ENCODE results near the gene GOLIM4. TPM values are rescaled to one million over a fixed set of nuclear protein-coding genes. Genes with fewer than 3 reads are reported as not detected.

GOLIM4 gene
- total RNA-seq, 2 donors from 2014 or later = 1.6 to 4.2 TPM

DNA sequence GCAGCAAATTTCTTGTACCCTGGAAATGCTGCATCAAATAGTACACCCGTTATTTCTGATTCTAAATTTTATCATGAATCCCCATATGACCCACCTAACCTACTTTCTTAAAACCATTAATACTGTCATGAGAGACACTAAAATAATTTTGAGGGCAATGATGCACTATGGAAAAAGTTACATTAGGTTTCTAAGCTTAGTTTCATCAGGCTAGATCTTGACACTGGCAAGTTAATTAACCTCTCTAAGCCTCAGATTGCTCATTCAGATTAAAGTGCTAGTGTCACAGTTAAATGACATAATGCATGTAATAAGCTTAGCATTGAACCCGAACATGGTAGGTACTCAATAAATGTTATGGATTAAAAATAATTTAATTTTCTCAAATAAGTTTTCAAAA, 8.2 kb downstream of the GOLIM4 start:
- no peak for DNase-seq (ENCODE audit: low spot score in 2 of 2)
- no peak for ATAC-seq
- Mint-ChIP-seq H3K9me3 (peaks cover 0 to 4% of the 10 kb centered on the region in 2 donors), H3K36me3 (no peaks in the 10 kb centered on the region), H3K27ac (no peak overlapping the region)

DNA sequence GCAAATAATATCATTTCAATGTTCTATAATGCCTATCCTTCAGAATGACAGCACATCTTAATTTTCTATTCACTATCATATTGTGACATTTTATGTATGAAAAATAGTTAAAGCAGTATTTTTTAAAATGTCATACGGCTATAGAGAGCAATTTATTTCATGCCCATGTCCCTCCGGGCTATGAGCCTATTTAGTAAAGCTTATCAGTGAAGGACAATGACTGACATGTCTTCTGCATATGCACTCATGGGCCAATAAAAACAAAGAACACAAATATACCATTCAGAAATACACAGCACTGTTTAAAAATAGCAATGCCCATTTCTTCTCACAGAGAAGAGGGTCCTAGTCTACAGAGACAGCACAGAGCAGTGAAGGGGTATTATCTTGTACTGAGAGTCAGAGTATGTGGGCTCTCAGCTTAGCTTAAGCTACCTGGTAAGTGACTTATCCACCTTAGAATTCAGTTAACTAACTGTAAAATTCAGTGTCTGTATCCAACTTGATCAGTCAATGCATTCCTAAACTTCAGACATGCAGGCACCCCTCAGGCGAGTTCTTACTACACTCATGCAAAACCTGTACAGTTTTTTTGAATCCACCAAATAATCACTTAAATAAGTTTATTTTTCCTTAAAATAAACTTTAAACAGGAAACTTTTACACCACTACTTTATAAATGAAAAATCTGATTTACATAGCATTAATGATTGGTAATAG, 9.0 kb downstream of the GOLIM4 start:
- peaks cover 0 to 4% of the 10 kb centered on the region in 2 donors for H3K9me3 Mint-ChIP-seq
- DNase-seq (ENCODE audit: low spot score in 2 of 2) (no peak), ATAC-seq (no peak)
- H3K27ac Mint-ChIP-seq = no peak overlapping the region
- H3K36me3 Mint-ChIP-seq = no peaks in the 10 kb centered on the region

DNA sequence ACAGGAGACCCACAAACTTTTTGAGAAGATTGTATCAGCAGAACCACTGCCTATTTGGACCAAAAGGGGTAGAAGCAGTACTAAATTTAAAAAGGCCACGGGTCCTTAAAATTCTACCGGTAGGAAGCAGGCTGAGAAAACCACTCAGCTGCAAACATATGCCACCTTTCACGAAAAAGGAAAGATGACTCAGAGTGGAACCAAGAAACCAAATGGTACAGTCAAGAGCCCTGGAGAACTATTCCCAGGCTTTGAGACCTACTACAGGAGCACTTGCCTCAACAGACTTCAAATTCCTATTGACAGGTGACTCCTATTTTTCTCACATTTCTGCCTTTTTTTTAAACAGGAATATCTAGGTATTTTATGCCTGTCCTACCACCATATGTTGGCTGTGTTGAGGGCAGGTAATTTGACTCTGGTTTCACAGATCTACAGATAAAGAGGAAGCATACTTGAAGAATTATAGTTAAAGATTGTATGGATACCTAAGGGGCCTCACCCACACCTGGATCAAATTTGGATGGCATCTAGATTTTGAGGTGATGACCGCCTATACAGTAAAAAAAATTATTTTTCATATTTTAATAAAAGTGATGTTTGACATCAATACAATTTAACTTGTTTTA, 10.1 kb downstream of the GOLIM4 start:
- H3K27ac Mint-ChIP-seq = no peak overlapping the region
- peaks cover 0 to 4% of the 10 kb centered on the region in 2 donors for H3K9me3 Mint-ChIP-seq
- no peak for DNase-seq (ENCODE audit: low spot score in 2 of 2)
- ATAC-seq = peak in 1 of 2 donors; percentile 44
- no peaks in the 10 kb centered on the region for H3K36me3 Mint-ChIP-seq

DNA sequence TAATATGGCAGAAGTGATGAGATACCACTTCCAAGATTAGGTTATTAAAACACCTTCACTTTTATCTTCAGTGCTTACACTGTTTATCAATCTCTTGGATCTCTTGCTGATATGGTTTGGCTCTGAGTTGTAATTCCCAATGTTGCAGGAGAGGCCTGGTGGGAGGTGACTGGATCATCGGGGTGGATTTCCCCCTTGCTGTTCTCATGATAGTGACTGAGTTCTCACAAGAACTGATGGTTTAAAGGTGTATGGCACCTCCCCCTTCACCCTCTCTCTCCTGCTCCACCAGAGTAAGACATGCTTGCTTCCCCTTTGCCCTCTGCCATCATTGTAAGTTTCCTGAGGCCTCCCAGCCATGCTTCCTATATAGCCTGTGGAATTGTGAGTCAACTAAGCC, 11.8 kb downstream of the GOLIM4 start:
- H3K9me3 Mint-ChIP-seq = peaks cover 0 to 4% of the 10 kb centered on the region in 2 donors
- DNase-seq (ENCODE audit: low spot score in 2 of 2) (no peak), ATAC-seq (no peak)

DNA sequence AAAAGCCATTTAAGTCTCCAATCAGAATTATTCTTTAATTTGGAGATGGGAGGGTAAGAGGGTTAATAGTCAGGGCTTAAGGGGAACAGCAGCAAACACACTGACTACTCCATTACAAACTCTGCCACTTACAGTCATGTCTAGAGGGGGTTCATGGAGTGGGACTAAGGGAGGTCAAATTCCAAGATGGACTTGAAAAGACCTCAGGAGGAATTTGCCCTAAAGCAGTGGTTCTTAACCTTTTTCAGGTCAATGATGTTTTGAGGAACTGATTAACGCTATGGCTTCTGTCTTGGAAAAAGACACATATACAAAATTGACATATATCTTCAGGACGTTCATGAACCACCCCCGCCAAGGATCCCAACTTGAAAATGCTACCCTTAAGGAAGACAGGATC, 13.9 kb downstream of the GOLIM4 start:
- Mint-ChIP-seq H3K9me3 (no peaks in the 10 kb centered on the region), H3K27ac (no peak overlapping the region), H3K36me3 (no peaks in the 10 kb centered on the region)
- ATAC-seq (no peak), DNase-seq (ENCODE audit: low spot score in 2 of 2) (no peak)

More for the DNA sequence above, 11.8 kb downstream of the GOLIM4 start:
- no peak overlapping the region for H3K27ac Mint-ChIP-seq
- no peaks in the 10 kb centered on the region for H3K36me3 Mint-ChIP-seq

DNA sequence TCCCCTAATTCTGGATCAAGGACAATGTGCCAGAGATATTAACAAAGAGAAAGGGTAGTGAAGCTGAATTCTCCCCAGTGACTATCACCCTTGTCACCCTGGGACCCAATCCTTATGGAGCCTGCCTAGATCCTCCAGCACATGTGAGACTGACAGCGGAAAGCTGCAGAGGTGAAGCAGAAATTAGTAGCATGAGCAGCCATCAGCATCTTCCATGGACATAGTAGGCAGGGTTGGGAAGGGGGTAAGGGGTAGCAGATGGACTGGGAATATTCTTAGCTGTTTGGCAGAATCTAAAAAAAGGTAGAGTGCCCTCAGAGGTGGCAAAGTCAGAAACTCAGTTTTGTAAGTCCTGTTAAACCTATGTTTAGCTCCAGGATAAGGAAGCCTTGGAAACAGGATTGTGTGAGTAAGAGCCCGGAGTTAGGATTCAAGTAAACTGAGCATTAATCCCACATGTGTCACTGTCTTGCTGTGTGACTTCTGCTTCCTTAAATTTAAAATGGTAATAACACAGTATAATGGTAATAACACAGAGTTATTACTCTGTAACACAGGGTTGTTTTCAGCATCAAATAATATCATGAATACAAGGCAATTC, 14.5 kb downstream of the GOLIM4 start:
- Mint-ChIP-seq H3K9me3 (no peaks in the 10 kb centered on the region), H3K36me3 (no peaks in the 10 kb centered on the region), H3K27ac (no peak overlapping the region)
- ATAC-seq (no peak), DNase-seq (ENCODE audit: low spot score in 2 of 2) (no peak)

DNA sequence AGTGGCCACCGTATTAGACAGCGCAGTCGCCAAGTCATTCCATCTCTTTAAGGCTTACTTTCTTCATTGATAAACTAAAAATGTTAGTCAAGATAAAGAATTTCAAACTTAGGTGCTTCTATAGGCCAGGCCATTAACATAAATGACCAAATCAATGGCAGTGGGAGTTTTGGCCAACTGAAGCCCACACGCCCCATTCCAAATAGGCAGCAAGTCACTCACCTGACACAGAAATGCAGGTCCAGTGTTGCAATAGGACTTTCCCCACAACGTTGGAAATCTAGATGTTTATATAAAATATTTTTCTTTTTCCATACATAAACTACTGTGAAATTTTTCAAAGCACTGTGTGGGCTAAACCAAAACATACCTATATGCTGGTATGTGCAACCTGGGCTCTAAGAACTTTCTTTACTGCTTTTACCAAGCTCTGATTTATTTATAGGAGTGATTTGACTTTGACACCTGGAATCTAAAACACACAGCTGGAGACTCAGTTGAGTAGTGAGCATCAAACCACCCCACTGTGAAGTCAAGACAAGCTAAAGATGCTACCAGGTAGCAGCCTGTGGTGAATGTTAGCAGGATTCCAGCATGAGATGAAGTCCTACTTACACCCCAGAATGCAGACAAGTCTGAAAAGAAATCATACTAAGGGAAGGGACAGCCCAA, 15.1 kb downstream of the GOLIM4 start:
- DNase-seq (ENCODE audit: low spot score in 2 of 2) (no peak), ATAC-seq (no peak)
- H3K9me3 Mint-ChIP-seq = no peaks in the 10 kb centered on the region
- H3K36me3 Mint-ChIP-seq = no peaks in the 10 kb centered on the region
- no peak overlapping the region for H3K27ac Mint-ChIP-seq

DNA sequence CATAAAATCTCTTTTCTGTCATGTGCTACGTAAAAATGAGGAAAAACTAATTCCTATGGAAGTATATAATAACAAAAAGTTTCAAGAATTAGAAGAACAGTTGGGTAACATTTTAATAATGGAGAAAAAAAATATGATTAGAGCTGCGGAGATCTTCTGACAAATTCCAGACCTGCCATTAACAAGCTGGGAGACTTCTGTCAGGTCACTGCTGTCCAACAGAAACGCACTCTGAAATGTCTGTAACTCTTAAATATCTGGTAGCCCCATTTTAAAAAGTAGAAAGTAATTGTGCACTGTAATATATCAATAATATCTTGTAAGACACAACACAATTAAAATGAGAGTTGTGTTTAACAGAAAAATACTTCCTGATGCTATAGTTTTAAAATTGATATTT, 15.7 kb downstream of the GOLIM4 start:
- H3K27ac Mint-ChIP-seq = no peak overlapping the region
- DNase-seq (ENCODE audit: low spot score in 2 of 2) = no peak
- no peaks in the 10 kb centered on the region for H3K36me3 Mint-ChIP-seq
- no peaks in the 10 kb centered on the region for H3K9me3 Mint-ChIP-seq
- no peak for ATAC-seq

DNA sequence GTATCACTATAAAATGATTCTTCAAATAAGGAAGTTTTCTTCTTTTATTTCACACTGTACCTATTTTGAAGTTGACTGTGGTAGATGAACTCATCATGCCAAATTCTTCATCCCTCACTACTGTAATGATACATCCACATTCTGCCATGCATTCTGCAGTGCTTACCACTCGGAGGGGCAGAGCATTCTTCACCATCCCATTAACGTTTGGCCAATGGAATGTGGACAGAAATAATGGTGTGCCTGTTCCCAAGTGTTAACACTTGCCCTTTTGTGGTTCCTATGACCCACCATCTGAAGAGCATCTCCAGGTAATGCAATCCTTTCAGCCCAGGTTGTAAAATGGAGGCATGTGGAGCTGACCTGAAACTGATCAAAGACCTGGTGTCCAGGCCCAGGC, 18.6 kb downstream of the GOLIM4 start:
- ATAC-seq = no peak
- Mint-ChIP-seq H3K36me3 (no peaks in the 10 kb centered on the region), H3K27ac (no peak overlapping the region), H3K9me3 (no peaks in the 10 kb centered on the region)
- no peak for DNase-seq (ENCODE audit: low spot score in 2 of 2)

DNA sequence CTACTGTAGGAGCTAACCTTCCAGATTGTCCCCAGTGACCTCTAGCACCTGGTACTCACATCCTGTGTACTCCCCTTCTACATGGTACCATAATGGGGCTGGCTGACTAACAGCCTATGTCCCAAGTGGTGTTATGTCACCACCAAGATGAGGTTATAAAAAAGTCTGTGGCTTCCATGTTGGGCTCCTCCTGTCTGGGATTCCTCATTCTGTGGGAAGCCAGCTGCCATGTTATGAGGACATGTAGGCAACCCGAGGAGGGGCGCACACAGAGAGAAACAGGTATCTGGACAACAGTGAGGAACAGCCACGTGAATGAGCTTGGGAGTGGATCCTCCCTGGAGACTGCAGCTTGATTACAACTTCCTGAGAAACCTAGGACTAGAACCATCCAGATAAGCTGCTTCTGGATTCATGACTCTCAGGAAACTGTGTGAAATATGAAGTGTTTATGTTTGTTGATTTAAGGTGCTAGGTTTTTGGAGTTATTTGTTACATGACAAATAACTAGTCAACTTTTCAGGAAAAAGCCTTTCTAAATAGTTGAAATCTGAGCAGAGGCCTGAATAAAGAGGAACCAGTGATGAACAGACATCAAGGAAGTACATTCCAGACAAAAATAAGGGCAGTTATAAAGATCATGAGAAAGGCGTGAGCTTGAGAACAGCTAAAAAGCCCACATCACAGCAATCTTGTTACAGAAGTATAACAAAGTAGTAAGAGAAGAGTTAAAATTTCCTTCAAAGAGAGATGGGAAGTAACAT, 21.7 kb downstream of the GOLIM4 start:
- no peaks in the 10 kb centered on the region for H3K9me3 Mint-ChIP-seq
- DNase-seq (ENCODE audit: low spot score in 2 of 2) (no peak), ATAC-seq (no peak)
- H3K36me3 Mint-ChIP-seq = no peaks in the 10 kb centered on the region
- no peak overlapping the region for H3K27ac Mint-ChIP-seq

DNA sequence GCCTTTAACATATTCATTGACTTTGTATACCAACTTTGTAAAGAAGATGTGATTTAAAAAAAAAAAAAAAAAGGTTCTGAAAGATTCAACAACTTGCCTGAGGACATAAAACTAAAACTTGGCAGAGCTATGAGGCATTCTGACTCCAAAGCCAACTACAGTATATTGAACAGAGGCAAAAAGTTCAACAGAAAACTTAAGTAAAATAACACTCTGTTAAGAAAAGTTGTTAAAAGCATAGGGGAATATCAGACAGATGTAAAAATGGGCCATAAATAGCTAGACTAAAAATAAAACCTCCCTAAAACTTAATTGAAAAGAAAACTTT, 23.4 kb downstream of the GOLIM4 start:
- no peak for DNase-seq (ENCODE audit: low spot score in 2 of 2)
- H3K9me3 Mint-ChIP-seq = no peaks in the 10 kb centered on the region

DNA sequence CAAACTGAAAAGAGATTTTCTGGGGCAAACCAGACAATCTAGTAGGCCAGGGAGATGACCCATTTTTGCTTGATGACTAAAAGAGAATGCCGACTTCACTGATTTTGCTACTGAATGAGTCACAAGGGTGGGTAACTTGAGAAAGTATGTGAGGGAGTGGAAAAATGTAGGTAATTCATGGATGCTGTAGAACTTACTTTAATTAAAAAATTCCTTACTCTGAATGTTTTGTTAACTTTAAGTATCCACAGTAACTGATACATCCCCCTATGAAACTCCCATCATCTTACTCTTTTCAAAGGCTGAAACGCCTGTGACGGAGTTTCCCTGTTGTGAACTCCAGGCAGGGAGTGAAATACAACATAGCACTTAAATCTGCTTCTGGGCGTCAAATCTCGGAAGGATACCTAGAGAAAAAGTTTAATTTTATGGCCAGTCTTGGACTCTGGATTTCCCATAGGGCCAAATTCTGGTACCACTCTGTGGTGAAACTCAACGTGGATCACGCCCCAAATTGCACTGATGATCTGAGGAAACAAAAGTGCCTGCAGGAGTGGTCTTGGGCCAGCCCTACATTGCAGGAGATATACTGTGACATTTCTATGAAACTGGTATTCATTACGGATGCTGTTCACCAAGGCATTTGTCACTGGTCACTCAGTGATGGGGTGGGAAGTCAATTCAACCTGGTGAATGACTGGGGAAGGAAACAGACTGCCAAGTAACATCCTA, 24.0 kb downstream of the GOLIM4 start:
- peak; percentile 44 to 64 for ATAC-seq
- DNase-seq (ENCODE audit: low spot score in 2 of 2) = no peak
- H3K27ac Mint-ChIP-seq = no peak overlapping the region
- no peaks in the 10 kb centered on the region for H3K36me3 Mint-ChIP-seq
- no peaks in the 10 kb centered on the region for H3K9me3 Mint-ChIP-seq

More for the DNA sequence above, 23.4 kb downstream of the GOLIM4 start:
- Mint-ChIP-seq H3K36me3 (no peaks in the 10 kb centered on the region), H3K27ac (no peak overlapping the region)
- no peak for ATAC-seq

DNA sequence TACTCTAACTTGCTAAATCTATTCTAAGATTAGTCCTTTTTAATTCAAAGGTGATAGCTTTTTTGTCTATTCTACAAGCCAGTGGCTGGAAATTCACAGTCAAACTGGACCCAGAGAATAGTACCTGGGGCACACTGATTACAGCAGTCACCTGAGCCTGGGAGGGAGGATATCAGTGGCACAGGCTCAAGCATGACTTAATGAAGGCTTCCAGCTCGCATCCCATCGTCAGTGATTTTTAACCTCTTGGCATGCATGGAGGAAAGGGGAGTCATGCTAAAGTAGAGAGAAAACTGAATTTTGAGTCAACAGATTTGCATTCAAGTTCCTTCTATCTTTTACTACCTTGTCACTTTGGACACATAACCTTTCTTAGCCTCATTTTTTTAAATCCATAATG, 24.8 kb downstream of the GOLIM4 start:
- Mint-ChIP-seq H3K27ac (peak overlapping the region in 1 of 2 donors; percentile 72), H3K9me3 (no peaks in the 10 kb centered on the region), H3K36me3 (no peaks in the 10 kb centered on the region)
- DNase-seq (ENCODE audit: low spot score in 2 of 2) (no peak), ATAC-seq (no peak)

DNA sequence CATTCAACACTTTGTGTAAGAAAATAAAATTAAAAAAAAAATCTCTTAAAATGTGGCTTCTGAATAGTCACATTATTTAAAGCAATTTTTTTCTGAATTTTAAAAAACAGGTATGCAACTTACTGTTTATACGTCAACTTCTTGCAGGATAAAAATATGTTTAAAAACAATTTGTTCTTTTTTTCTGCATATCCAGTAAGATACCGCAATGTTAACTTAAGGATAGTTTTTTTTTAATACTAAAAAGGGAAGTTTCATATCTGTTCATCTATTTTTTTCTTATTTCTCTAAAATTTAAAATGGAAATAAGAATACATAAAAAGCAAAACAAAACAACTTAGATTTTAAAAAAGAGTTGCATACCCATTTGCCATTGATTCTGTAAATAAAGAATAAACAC, 27.4 kb downstream of the GOLIM4 start:
- H3K27ac Mint-ChIP-seq = no peak overlapping the region
- H3K36me3 Mint-ChIP-seq = no peaks in the 10 kb centered on the region
- ATAC-seq (no peak), DNase-seq (ENCODE audit: low spot score in 2 of 2) (no peak)
- no peaks in the 10 kb centered on the region for H3K9me3 Mint-ChIP-seq

DNA sequence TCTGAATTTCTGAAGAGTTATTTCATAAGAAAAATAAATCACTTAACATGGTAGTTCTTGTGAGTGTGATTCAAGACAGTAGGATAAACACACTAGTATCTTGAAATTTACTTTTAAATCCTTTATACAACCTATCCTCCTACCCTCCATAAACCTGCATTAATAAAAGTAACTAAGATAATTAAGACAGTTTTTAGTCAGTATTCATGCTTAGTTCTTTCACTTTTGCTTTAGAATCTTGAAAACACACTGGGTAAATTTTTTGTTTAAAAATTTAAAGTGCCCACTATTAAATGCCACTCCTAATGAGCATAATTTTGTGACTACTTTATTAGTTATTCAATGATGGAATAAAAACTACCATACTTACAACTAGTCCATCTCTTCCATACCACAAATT, 28.8 kb downstream of the GOLIM4 start:
- DNase-seq (ENCODE audit: low spot score in 2 of 2) (no peak), ATAC-seq (no peak)
- no peaks in the 10 kb centered on the region for H3K36me3 Mint-ChIP-seq
- H3K9me3 Mint-ChIP-seq = no peaks in the 10 kb centered on the region
- no peak overlapping the region for H3K27ac Mint-ChIP-seq

DNA sequence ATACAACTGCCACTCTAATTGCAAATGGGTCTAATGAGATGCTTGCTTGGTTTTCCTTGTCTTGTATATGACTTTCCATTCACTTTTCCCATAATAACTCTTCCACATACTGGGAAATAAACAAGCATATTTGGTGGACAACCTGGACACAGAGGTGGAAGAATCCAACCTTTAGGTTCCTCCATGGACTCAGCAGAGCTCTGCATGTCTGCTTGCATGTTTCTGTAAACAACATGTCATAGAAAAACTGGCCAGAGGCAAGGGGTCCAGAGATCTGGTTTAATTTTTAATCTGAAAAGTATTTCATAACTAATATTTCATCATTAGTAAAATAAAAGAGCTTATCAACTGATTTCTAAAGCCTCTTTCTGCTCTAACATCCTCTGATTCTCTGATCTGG, 30.2 kb downstream of the GOLIM4 start:
- Mint-ChIP-seq H3K36me3 (no peaks in the 10 kb centered on the region), H3K9me3 (no peaks in the 10 kb centered on the region), H3K27ac (no peak overlapping the region)
- ATAC-seq (no peak), DNase-seq (ENCODE audit: low spot score in 2 of 2) (no peak)

Data from activated naive CD4-positive, alpha-beta T cell treated with anti-CD3 and anti-CD28 coated beads, Interleukin-2, amount 50 U/mL, for 72 hours (primary cell).